ENCODE data around the gene IKZF1.

Gene IKZF1

GRCh38 chr7:50412973-50413372 is 108.5 kb downstream of the IKZF1 start:
- no peak for DNase-seq (ENCODE audit: low read depth in 2 of 2)

- DNase-seq (ENCODE audit: low read depth in 2 of 2): no peak
These were observed 109.0 kb downstream of the IKZF1 start for GRCh38 chr7:50413561-50413960.

GRCh38 chr7:50415844-50416364 is 111.4 kb downstream of the IKZF1 start:
- no peak for DNase-seq (ENCODE audit: low read depth in 2 of 2)

- DNase-seq (ENCODE audit: low read depth in 2 of 2): no peak
These were observed 112.1 kb downstream of the IKZF1 start for GRCh38 chr7:50416527-50417182.

- DNase-seq (ENCODE audit: low read depth in 2 of 2): peak; percentile 29 to 30
These were observed 113.6 kb downstream of the IKZF1 start for GRCh38 chr7:50418086-50418515.

GRCh38 chr7:50418526-50419290 is 114.2 kb downstream of the IKZF1 start:
- no peak for DNase-seq (ENCODE audit: low read depth in 2 of 2)

- no peak for DNase-seq (ENCODE audit: low read depth in 2 of 2)
These were observed 116.5 kb downstream of the IKZF1 start for GRCh38 chr7:50421043-50421442.

GRCh38 chr7:50422858-50423257 is 118.3 kb downstream of the IKZF1 start:
- no peak for DNase-seq (ENCODE audit: low read depth in 2 of 2)

GRCh38 chr7:50423860-50424259 is 119.3 kb downstream of the IKZF1 start:
- DNase-seq (ENCODE audit: low read depth in 2 of 2): no peak

- no peak for DNase-seq (ENCODE audit: low read depth in 2 of 2)
These were observed 120.8 kb downstream of the IKZF1 start for GRCh38 chr7:50425318-50425717.

- DNase-seq (ENCODE audit: low read depth in 2 of 2): no peak
These were observed 121.9 kb downstream of the IKZF1 start for GRCh38 chr7:50426280-50427045.

GRCh38 chr7:50427518-50427917 is 123.0 kb downstream of the IKZF1 start:
- no peak for DNase-seq (ENCODE audit: low read depth in 2 of 2)

- no peak for DNase-seq (ENCODE audit: low read depth in 2 of 2)
These were observed 124.4 kb downstream of the IKZF1 start for GRCh38 chr7:50428911-50429310.

GRCh38 chr7:50431316-50431715 is 126.8 kb downstream of the IKZF1 start:
- no peak for DNase-seq (ENCODE audit: low read depth in 2 of 2)

- no peak for DNase-seq (ENCODE audit: low read depth in 2 of 2)
These were observed 127.3 kb downstream of the IKZF1 start for GRCh38 chr7:50431722-50432305.

- DNase-seq (ENCODE audit: low read depth in 2 of 2): no peak
These were observed 131.8 kb downstream of the IKZF1 start for GRCh38 chr7:50436133-50436806.

GRCh38 chr7:50446542-50446960 is 142.0 kb downstream of the IKZF1 start:
- no peak for DNase-seq (ENCODE audit: low read depth in 2 of 2)

GRCh38 chr7:50448823-50449222 is 144.3 kb downstream of the IKZF1 start:
- no peak for DNase-seq (ENCODE audit: low read depth in 2 of 2)

- DNase-seq (ENCODE audit: low read depth in 2 of 2): no peak
These were observed 145.0 kb downstream of the IKZF1 start for GRCh38 chr7:50449501-50449880.

GRCh38 chr7:50449881-50450589 is 145.5 kb downstream of the IKZF1 start, which contains the start of gene FIGNL1:
TSS of gene FIGNL1 (minus strand) at chr7:50450350. CDS start at chr7:50447287, 3,063 bp downstream.
- DNase-seq (ENCODE audit: low read depth in 2 of 2): peak; percentile 48 to 67
